K562 (cell line): ENCODE data around the gene CSF1R. TPM values are rescaled to one million over a fixed set of nuclear protein-coding genes. Genes with fewer than 3 reads are reported as not detected.
A peak's percentile ranks its signal among the peaks of the same experiment; 100 is the strongest.

Experiments
- ARID1B ChIP-seq: fragments of 450-650 bp; IDR thresholded peaks from 2 replicates; pipeline ENCODE4 v1.6.1; 2016; ENCODE audit warnings: antibody characterized with exemption, mild to moderate bottlenecking, inconsistent platforms
- JUND ChIP-seq, 2 experiments: IDR thresholded peaks; 2 replicates in 1 of 2; 3 replicates in 1 of 2; pipeline ENCODE4 v1.6.1; 2011; ENCODE audit warnings: borderline replicate concordance in 2 of 2, low read depth in 2 of 2, low read length in 2 of 2, improper control_type of control experiment in 1 of 2, missing biosample characterization in 1 of 2, missing genetic modification characterization in 1 of 2, missing genetic modification reagents in 1 of 2
- MAZ ChIP-seq, 2 experiments: fragments of 450-650 bp in 1 of 2; sonication (generic) in 1 of 2; formaldehyde crosslinking; IDR thresholded peaks in 1 of 2; conservative IDR thresholded peaks in 1 of 2; 2 replicates each; pipeline versions ENCODE4 v1.4.0 to v1.5.0; 2020; ENCODE audit warnings: mild to moderate bottlenecking in 1 of 2, missing genetic modification reagents in 1 of 2
- MTA2 ChIP-seq: fragments of 450-650 bp; IDR thresholded peaks from 2 replicates; pipeline ENCODE4 v1.6.1; 2016; ENCODE audit warnings: low read depth
- NCOA6 ChIP-seq: fragments of 450-650 bp; IDR thresholded peaks from 2 replicates; pipeline ENCODE4 v1.6.1; 2017; ENCODE audit warnings: mild to moderate bottlenecking
- PBX2 ChIP-seq, 2 experiments: IDR thresholded peaks in 1 of 2; conservative IDR thresholded peaks in 1 of 2; 2 replicates each; pipeline ENCODE4 v1.6.1; 2016; ENCODE audit warnings: low read depth in 2 of 2, mild to moderate bottlenecking in 1 of 2, missing compliant biosample characterization in 1 of 2, missing genetic modification characterization in 1 of 2, moderate library complexity in 1 of 2
- POLR2AphosphoS5 ChIP-seq: IDR thresholded peaks from 2 replicates; pipeline ENCODE4 v1.6.1; 2011; ENCODE audit warnings: mild to moderate bottlenecking, low read depth, low read length, moderate library complexity; ENCODE audit not compliant: control insufficient read depth, insufficient read depth
- RNF2 ChIP-seq: sonication (generic); IDR thresholded peaks from 2 replicates; pipeline ENCODE4 v1.6.1; 2016
- SMAD4 ChIP-seq: fragments of 250-450 bp; sonication (Bioruptor Pico); conservative IDR thresholded peaks from 2 replicates; pipeline ENCODE4 v1.8.0; 2021; ENCODE audit warnings: inconsistent platforms, mild to moderate bottlenecking, moderate library complexity
- SUPT5H ChIP-seq: fragments of 450-650 bp; IDR thresholded peaks from 2 replicates; pipeline ENCODE4 v1.6.1; 2016
- ZBTB2 ChIP-seq: fragments of 450-650 bp; IDR thresholded peaks from 2 replicates; pipeline ENCODE4 v1.6.1; 2016; ENCODE audit warnings: antibody characterized with exemption
- ZBTB7A ChIP-seq: IDR thresholded peaks from 2 replicates; pipeline ENCODE4 v1.6.1; 2011; ENCODE audit warnings: low read depth, mild to moderate bottlenecking, low read length, moderate library complexity, borderline replicate concordance; ENCODE audit not compliant: control insufficient read depth
- ZNF347 ChIP-seq: fragments of 450-650 bp; formaldehyde crosslinking; IDR thresholded peaks from 2 replicates; pipeline ENCODE4 v1.4.0; 2020; ENCODE audit warnings: low read depth, mild to moderate bottlenecking, moderate library complexity
- polyA plus RNA-seq, 8 experiments: library from polyadenylated mRNA; depleted of rRNA in 4 of 8; stranded (reverse) in 5 of 8; unstranded in 3 of 8; fragments of >200 nt; fragmentation: Nextera tagmentation in 2 of 8; fragmentation: Illumina TruSeq in 1 of 8; extraction: Ambion mirVana in 2 of 8; extraction: Trizol in 1 of 8; gene quantifications; 2 replicates each; pipeline versions ENCODE4 v1.2.1 to v1.2.3, GENCODE V29; 2011 to 2014; ENCODE audit warnings: inconsistent platforms in 1 of 8, missing spikeins in 1 of 8
- total RNA-seq, 7 experiments: library from RNA; depleted of rRNA in 6 of 7; stranded (reverse); fragments of >200 nt in 6 of 7; fragmentation: Illumina TruSeq in 2 of 7; extraction: Trizol in 2 of 7; gene quantifications; 2 replicates each; pipeline versions ENCODE4 v1.2.1 to v1.2.3, GENCODE V29; 2011 to 2021; ENCODE audit warnings: low replicate concordance in 1 of 7
- TF ChIP-seq, protein P1 (sequence below): fragments of 450-650 bp; IDR thresholded peaks from 2 replicates; pipeline ENCODE4 v1.6.1; 2016
- TF ChIP-seq, protein P2 (sequence below): sonication (generic); formaldehyde crosslinking; IDR thresholded peaks from 2 replicates; pipeline ENCODE4 v1.9.0; 2022; ENCODE audit warnings: mild to moderate bottlenecking, missing genetic modification reagents
- TF ChIP-seq, protein P3 (sequence below): fragments of 200-400 bp; formaldehyde crosslinking; IDR thresholded peaks from 2 replicates; pipeline ENCODE4 v1.6.1; 2017; ENCODE audit warnings: mild to moderate bottlenecking, low read depth, low read length, moderate library complexity
- TF ChIP-seq, protein P4 (sequence below): fragments of 250-450 bp; sonication (Bioruptor Pico); IDR thresholded peaks from 2 replicates; pipeline ENCODE4 v1.5.1; 2021; ENCODE audit warnings: mild to moderate bottlenecking

CSF1R gene
- total and polyA plus RNA-seq, 9 of the 15 experiments (the other 6 are each of a cell fraction or from before 2014, with no cell fraction given): 0.03 to 0.64 (median 0.20) TPM; not detected in 6

GRCh38 chr5:150026682-150027172, 59.6 kb downstream of the CSF1R start (continued):
- TF ChIP-seq ZBTB2 (peak; percentile 71; the same call in 1 of the 2 replicates), SUPT5H (no peak), ZBTB7A (peak; percentile 65; the same call in 1 of the 2 replicates), ZNF347 (CRISPR knock-in tag) (no peak), RNF2 (peak; percentile 70; the same call in 1 of the 2 replicates), SMAD4 (CRISPR knock-in tag) (peak; percentile 68; the same call in 1 of the 2 replicates), PBX2 (CRISPR knock-in tag; IDR thresholded peaks at IDR 0.05; ENCODE audit: low read depth) (no peak), PBX2 (tag; conservative IDR thresholded peaks at IDR 0.05; ENCODE audit: low read depth) (0 out of 2 replicates have a peak, but pooled peaks have one; percentile 11), JUND (IDR thresholded peaks at IDR 0.05; ENCODE audit: borderline replicate concordance, low read depth, low read length) (peak; percentile 31; the same call in 1 of the 2 replicates), JUND (tag; IDR thresholded peaks at IDR 0.05; ENCODE audit: borderline replicate concordance, low read depth, low read length) (peak; percentile 34; the same call in 1 of the 3 replicates), NCOA6 (0 out of 2 replicates have a peak, but pooled peaks have one; percentile 23), MAZ (CRISPR knock-in tag; conservative IDR thresholded peaks at IDR 0.05 in 1 of 2, IDR thresholded peaks at IDR 0.05 in 1 of 2) (peak; percentile 23 to 26; a peak in 1 of 4 replicates), ARID1B (peak; percentile 94), POLR2AphosphoS5 (peak; percentile 80), MTA2 (peak; percentile 81)
- TF ChIP-seq, protein P1, sequence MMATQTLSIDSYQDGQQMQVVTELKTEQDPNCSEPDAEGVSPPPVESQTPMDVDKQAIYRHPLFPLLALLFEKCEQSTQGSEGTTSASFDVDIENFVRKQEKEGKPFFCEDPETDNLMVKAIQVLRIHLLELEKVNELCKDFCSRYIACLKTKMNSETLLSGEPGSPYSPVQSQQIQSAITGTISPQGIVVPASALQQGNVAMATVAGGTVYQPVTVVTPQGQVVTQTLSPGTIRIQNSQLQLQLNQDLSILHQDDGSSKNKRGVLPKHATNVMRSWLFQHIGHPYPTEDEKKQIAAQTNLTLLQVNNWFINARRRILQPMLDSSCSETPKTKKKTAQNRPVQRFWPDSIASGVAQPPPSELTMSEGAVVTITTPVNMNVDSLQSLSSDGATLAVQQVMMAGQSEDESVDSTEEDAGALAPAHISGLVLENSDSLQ: peak; percentile 17; the same call in 1 of the 2 replicates
- TF ChIP-seq, protein P2, sequence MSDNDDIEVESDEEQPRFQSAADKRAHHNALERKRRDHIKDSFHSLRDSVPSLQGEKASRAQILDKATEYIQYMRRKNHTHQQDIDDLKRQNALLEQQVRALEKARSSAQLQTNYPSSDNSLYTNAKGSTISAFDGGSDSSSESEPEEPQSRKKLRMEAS (CRISPR knock-in tag): 0 out of 2 replicates have a peak, but pooled peaks have one; percentile 26
- TF ChIP-seq, protein P3, sequence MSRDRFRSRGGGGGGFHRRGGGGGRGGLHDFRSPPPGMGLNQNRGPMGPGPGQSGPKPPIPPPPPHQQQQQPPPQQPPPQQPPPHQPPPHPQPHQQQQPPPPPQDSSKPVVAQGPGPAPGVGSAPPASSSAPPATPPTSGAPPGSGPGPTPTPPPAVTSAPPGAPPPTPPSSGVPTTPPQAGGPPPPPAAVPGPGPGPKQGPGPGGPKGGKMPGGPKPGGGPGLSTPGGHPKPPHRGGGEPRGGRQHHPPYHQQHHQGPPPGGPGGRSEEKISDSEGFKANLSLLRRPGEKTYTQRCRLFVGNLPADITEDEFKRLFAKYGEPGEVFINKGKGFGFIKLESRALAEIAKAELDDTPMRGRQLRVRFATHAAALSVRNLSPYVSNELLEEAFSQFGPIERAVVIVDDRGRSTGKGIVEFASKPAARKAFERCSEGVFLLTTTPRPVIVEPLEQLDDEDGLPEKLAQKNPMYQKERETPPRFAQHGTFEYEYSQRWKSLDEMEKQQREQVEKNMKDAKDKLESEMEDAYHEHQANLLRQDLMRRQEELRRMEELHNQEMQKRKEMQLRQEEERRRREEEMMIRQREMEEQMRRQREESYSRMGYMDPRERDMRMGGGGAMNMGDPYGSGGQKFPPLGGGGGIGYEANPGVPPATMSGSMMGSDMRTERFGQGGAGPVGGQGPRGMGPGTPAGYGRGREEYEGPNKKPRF: no peak
- TF ChIP-seq, protein P4, sequence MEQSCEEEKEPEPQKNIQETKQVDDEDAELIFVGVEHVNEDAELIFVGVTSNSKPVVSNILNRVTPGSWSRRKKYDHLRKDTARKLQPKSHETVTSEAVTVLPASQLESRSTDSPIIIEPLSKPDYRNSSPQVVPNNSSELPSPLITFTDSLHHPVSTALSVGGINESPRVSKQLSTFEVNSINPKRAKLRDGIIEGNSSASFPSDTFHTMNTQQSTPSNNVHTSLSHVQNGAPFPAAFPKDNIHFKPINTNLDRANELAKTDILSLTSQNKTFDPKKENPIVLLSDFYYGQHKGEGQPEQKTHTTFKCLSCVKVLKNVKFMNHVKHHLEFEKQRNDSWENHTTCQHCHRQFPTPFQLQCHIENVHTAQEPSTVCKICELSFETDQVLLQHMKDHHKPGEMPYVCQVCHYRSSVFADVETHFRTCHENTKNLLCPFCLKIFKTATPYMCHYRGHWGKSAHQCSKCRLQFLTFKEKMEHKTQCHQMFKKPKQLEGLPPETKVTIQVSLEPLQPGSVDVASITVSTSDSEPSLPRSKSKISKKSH (CRISPR knock-in tag): no peak
